SH-SY5Y (cell line): ENCODE measurements around the gene GDPD4.

Experiments used
- GATA2 ChIP-seq: IDR thresholded peaks from 2 replicates; pipeline ENCODE4 v1.6.1; 2011; ENCODE audit warnings: mild to moderate bottlenecking, low read depth, low read length
- GATA3 ChIP-seq: IDR thresholded peaks from 2 replicates; pipeline ENCODE4 v1.6.1; 2011; ENCODE audit warnings: low read depth, mild to moderate bottlenecking, low read length, moderate library complexity

Gene GDPD4

DNA sequence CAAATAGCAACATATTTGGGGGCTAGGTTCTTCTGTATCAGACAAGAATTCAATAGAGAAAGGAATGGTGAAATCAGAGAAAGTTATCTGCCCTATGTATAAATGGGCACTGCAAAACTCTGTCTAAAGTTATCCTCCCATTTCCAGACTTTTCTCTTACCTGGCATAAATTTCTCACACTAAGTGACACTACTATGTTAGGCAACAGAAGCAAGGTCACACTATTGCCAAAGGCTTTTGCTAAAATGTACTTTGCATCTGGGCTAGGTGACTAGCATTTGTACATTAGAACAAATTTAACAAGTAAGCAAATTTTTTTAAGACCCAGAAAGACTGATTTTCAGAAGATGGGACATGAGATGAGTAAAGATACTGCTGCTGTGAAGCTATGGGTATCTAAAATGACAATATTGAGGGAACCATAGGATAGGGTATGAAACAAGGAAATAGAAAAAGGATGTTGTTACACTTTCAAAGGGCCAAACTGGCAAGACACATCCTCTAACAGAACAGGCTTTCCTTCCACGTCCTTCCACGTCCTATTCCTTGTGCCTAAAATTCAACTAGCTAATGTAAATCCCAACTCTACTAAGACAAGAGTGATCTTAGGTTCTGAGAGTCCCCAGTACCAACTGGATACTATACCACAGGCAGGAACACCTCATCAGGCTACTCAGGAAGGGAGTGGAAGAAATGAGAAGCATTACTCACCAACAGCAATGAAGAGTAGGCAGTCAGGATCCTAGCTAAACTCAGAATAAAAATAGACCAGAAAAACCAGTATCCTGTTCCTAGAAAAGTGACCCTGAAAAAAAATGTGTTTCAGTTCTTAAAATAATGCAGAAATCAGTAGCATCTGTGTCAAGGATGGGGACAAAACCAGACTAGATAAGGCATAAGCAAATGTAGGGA, 22.6 kb downstream of the GDPD4 start:
- no peak for TF ChIP-seq GATA2
- no peak for TF ChIP-seq GATA3

DNA sequence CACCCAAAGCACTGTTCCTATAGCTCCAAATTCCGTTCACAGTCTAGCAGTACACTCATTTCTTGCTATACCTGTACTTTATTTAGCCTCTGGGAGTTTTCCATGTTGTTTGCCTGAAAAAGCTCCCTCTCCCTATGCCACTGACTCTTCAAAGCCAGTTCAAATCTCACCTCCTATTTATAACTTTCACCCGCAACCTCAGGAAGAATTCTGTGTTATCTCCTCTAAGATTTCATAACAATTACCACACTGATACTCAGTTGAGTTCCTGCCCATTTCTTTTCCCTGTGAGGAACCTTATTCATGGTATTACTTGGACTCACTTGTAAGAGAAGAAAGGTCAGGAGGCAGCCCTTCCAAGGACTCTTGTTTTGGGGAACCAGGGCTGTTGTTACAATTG, 25.2 kb downstream of the GDPD4 start:
- no peak for TF ChIP-seq GATA3
- TF ChIP-seq GATA2, result no peak

DNA sequence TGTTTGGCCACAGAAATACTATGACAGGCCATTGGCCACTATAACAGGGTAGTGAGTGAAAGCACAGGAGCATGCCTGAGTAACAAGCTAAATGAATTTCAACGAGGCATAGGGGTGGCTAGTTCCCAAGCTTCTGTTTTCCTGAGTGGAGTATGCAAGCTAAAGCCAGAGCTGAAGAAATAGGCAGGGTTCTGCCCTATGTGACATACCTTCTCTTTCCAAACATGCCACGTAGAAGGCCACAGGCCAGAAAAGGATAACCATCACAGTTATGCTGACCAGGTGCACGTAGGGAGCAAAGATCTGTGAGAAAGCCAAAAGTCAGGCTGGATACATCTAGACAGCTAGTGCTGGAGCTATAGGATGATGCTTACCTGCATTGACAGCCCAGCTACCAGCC, 30.6 kb downstream of the GDPD4 start:
- TF ChIP-seq GATA2 (no peak), GATA3 (no peak)

DNA sequence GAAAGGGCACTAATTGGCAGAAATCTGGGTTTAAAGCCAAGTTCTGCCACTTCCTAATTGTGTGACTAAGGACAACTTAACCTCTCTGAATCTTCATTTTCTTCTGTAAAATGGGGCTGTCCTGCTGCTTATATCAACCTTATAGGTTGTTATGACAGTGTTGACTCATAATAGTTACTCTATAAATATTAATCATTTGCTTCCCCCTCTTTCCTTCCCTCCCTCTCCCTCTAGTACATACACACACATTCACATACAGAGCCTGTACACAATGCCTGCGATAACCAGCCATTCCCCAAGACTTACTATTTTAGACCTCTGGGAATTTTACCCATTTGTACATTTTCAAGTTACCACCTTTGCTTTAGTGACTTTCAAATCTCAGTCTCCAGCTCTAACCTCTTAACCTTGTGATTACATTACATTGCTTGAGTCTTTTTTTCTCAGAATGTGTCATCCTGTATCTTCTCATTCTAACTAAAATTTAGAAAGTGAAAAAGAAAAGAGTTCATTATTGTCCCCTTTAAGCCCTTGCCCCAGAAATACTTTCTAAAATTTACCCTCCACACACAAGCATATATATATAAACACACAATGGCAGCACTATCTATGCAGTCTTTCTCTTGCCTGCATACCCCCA, 31.9 kb downstream of the GDPD4 start:
- TF ChIP-seq GATA3 (no peak), GATA2 (no peak)

DNA sequence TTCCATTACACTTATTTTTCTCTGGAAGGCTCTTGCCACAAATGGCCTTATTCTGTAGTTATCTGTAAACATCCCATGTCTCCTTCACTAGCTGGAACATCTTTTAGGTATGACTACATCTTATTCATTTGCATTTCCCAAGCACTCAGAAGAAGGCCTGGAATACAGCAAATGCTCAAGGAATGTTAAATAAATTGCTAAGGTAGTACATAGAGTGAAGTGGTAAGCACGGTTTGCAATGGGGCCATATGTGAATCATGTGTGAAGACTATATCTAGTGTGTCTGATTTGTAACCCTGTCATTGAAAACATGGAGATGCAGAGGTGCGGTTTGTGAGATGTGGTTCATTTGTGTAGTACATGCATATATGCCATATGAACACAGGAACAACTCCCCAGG, 33.5 kb downstream of the GDPD4 start:
- TF ChIP-seq GATA3 (no peak), GATA2 (no peak)

DNA sequence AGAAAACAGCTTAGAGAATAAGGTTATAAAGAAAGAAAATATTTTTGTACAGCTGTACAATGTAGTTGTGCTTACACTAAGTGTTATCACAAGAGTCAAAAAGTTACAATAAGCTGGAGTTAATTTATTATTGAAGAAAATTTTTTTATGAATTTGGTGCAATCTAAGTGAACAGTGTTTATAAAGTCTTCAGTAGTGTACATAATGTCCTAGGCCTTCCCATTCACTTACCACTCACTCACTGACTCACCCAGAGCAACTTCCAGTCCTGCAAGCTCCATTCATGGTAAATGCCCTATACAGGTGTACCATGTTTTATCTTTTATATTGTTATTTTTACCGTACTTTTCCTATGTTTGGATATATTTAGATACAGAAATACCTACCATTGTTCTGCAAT, 34.7 kb downstream of the GDPD4 start:
- TF ChIP-seq GATA2 (no peak), GATA3 (no peak)

DNA sequence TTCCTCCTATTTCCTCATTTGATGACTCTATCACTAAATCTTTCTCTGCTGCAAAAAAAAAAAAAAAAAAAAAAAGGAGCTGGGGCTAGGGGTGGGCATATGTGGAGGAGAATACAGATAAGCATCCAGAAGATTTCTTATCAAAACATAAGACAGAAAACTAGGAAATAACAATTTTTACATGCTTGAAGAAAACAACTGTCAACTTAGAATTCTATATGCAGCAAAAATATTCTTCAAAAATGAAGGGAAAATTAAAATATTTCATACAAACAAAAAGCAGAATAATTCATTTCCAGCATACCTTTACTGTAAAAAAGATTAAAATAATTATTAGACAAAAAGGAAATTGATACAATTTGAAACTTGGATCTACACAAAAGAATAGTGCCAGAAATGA, 38.7 kb downstream of the GDPD4 start:
- TF ChIP-seq GATA3, result no peak
- no peak for TF ChIP-seq GATA2

DNA sequence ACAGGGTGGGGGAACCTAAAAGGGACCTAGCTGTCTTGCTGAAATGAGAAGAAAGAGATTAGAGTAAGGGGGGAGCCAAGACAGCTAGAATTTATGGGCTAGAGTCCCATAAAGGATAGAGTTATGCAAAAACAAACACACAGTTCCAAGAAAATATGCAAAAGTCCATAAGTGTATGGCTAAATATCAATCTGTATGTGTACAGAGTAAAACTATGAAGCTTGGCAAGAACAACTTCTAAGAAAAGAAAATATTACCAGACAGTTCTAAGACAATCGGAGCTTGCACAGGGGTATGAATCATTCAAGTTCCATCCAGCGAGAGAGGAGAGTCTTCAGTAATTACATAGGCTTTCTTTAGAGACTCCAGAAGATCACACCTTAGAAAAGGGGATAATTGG, 41.8 kb downstream of the GDPD4 start:
- no peak for TF ChIP-seq GATA3
- no peak for TF ChIP-seq GATA2

DNA sequence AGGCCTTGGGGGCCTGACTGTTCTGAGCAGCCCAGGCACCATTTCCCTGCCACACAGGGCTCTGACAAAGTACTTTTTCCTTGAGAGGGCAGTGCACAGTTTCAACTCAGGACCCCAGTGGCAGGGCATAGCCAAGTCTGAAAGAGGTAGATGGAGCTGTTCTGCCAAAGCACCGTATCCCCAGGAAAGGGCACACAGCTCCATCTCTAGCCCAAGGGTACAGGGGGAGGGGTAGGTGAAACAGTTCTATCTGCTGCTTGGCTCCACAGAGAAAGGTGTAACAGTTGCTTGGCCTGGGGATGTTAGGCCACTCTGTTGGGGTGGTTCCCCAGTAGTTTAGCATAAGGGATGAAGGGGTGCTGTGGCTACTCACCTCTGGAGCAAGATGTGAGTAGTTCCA, 47.8 kb downstream of the GDPD4 start:
- TF ChIP-seq GATA2 (no peak), GATA3 (no peak)

DNA sequence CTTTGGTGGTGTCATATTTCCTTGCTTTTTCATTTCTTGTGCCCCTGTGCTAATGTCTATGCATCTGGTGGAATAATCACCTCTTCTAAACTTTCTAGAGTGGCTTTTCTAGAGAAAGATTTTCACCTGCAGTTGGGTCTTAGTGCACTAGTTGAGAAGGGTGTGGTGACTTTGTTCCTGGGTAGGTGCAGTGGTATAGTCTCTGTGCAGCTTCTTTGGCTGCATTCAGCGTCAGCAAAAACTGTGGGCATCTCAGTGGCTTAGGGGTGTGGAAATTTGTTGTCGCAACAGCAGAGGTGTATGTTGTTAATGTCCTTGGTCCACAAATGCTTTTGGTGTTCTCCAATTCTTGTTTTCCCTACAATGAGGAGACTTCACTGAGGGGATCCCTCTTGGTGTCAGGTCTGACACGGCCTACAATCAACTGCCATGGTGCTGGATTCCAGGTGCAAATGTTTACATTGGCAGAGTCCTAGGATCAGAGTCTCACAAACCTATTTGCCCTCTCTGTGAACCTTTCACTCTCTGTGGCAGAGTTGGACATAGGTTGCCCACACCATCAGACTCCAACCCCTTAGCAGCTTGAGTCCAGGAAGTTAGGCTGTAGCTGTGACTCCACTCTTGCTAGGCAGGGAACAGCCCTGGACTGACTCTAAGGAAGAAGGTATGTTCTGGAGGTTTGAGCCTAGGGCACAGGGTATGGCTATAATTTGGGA, 48.8 kb downstream of the GDPD4 start:
- TF ChIP-seq GATA2, result no peak
- TF ChIP-seq GATA3, result no peak

DNA sequence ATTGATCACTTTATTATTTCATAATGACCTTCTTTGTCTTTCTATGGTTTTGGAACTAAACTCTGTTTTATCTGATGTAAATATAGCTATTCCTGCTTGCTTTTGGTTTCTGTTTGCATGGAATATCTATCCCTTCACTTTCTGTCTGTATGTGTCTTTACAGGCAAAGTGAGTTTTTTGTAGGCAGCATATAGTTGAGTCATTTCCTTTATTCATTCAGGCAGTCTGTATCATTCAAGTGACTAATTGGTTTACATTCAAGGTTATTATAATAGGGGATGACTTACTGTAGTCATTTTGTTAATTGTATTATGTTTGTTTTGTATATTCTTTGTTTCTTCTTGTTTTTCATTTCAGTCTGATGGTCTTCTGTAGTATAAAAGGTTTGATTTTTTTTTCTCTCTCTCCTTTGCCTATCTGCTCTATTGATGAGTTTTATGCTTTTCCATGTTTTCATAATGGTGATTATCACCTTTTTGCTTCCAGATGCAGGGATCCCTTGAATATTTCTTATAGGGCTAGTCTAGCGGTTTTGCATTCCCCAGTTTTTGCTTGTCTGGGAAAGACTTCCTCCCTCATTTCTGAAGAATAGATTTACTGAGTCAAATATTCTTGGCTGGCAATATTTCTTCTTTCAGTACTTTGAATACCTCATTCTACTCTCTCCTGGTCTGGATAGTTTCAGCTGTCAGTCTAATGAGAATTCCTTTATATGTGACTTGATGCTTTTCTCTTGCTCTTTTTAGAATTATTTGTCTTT, 50.4 kb downstream of the GDPD4 start:
- TF ChIP-seq GATA2 (no peak), GATA3 (no peak)

DNA sequence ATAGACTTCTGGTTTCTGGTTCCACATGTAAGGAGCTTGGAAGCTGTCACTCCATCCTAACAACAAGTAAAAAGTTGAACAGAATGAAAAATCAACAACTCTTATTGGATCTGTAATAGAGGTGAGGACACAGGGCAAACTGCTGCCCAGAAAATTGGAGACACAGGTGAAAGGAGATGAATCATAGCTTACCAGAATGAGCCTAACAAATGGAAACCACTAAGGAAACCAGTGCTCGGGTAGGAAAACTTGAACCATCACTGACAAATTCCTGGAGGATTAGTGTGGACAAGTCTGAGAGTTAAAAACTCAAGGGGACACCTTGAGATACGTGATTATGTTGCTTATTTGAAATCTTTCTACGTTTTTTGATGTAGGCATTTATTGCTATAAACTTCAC, 52.1 kb downstream of the GDPD4 start:
- TF ChIP-seq GATA3, result no peak
- no peak for TF ChIP-seq GATA2

DNA sequence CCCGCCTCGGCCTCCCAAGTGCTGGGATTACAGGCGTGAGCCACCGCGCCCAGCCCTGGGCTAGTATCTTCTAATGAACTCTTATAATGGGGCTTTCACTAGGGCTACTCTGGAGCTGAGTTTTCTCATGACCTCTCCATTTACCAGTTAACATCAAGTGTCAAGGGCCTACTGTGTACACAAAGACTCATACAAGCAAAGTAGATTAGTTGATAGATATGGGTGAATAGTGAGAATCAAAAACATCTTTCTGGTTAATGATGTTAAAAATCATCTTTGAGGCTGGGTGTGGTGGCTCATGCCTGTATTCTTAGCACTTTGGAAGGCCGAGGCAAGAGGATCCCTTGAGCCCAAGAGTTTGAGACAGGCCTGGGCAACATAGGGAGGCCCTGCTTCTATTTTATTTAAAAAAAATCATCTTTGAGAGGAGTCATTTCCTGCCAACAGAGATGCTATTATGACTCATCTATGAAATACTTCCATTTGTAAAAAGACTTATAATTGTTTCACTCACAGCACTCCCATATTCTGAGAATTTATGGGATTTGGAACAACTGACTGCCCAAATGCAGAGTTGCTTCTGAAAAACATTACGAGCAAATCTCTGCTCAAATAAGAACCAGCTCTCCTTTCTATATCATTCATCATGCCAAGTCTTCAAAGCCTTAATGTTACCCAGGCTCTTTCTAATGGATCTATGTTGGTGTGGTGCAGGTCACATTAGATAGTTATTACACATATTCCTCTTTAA, 57.0 kb downstream of the GDPD4 start:
- TF ChIP-seq GATA3 (no peak), GATA2 (no peak)

DNA sequence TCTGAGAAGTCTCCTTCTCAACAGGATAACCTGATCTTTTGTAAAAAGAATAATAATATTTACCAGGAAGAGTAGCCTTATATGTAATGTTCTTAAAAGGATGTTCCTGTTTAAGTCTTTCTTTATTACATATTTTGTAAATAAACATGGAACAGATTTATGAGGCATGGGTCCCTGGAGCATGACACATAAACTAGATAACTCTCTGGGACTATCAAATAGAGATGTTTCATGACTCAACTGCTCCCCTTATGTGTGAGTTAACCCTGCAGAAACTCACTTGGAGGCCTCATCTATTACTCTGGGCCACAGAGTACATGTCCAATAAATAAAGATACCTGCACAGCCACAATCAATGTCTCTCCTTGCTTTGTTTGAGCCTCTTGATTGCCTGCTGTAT, 64.6 kb downstream of the GDPD4 start:
- TF ChIP-seq GATA3, result no peak
- TF ChIP-seq GATA2, result no peak
